ENCODE results near the gene MTMR10. TPM values are rescaled to one million over a fixed set of nuclear protein-coding genes. Genes with fewer than 3 reads are reported as not detected.

Gene MTMR10
- total RNA-seq, 2 donors from 2014 or later = 23.3 to 25.0 TPM

- no peak for DNase-seq (ENCODE audit: low spot score)
- Histone ChIP-seq H3K4me3 (no peak overlapping the region), H3K4me1 (peaks cover 0 to 3% of the 10 kb centered on the region in 2 donors), H3K36me3 (no peaks in the 10 kb centered on the region), H3K27me3 (no peaks in the 10 kb centered on the region), H3K27ac (no peak overlapping the region), H3K9me3 (no peaks in the 10 kb centered on the region)
- TF ChIP-seq, protein P1, sequence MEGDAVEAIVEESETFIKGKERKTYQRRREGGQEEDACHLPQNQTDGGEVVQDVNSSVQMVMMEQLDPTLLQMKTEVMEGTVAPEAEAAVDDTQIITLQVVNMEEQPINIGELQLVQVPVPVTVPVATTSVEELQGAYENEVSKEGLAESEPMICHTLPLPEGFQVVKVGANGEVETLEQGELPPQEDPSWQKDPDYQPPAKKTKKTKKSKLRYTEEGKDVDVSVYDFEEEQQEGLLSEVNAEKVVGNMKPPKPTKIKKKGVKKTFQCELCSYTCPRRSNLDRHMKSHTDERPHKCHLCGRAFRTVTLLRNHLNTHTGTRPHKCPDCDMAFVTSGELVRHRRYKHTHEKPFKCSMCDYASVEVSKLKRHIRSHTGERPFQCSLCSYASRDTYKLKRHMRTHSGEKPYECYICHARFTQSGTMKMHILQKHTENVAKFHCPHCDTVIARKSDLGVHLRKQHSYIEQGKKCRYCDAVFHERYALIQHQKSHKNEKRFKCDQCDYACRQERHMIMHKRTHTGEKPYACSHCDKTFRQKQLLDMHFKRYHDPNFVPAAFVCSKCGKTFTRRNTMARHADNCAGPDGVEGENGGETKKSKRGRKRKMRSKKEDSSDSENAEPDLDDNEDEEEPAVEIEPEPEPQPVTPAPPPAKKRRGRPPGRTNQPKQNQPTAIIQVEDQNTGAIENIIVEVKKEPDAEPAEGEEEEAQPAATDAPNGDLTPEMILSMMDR (IDR thresholded peaks at IDR 0.05) = no peak
Observed at GRCh38 chr15:31025996-31026395, 34.6 kb upstream of the MTMR10 start.

GRCh38 chr15:31024979-31025378 lies 33.6 kb upstream of the MTMR10 start:
- Histone ChIP-seq H3K27me3 (no peaks in the 10 kb centered on the region), H3K4me3 (no peak overlapping the region), H3K27ac (no peak overlapping the region), H3K36me3 (no peaks in the 10 kb centered on the region), H3K4me1 (peaks cover 0 to 3% of the 10 kb centered on the region in 2 donors), H3K9me3 (no peaks in the 10 kb centered on the region)
- no peak for DNase-seq (ENCODE audit: low spot score)
- TF ChIP-seq, protein P1 (IDR thresholded peaks at IDR 0.05) = no peak

GRCh38 chr15:31024330-31024729 lies 32.9 kb upstream of the MTMR10 start:
- TF ChIP-seq, protein P1 (IDR thresholded peaks at IDR 0.05) = no peak
- no peaks in the 10 kb centered on the region for H3K27me3 ChIP-seq
- no peak overlapping the region for H3K27ac ChIP-seq
- H3K4me3 ChIP-seq = no peak overlapping the region
- H3K9me3 ChIP-seq = no peaks in the 10 kb centered on the region
- peaks cover 0 to 3% of the 10 kb centered on the region in 2 donors for H3K4me1 ChIP-seq
- H3K36me3 ChIP-seq = no peaks in the 10 kb centered on the region
- no peak for DNase-seq (ENCODE audit: low spot score)

GRCh38 chr15:31023841-31024240 lies 32.4 kb upstream of the MTMR10 start:
- no peak for DNase-seq (ENCODE audit: low spot score)
- Histone ChIP-seq H3K27me3 (no peaks in the 10 kb centered on the region), H3K4me1 (peaks cover 0 to 3% of the 10 kb centered on the region in 2 donors), H3K4me3 (no peak overlapping the region), H3K36me3 (no peaks in the 10 kb centered on the region), H3K9me3 (no peaks in the 10 kb centered on the region), H3K27ac (no peak overlapping the region)
- TF ChIP-seq, protein P1 (IDR thresholded peaks at IDR 0.05) = no peak

DNA sequence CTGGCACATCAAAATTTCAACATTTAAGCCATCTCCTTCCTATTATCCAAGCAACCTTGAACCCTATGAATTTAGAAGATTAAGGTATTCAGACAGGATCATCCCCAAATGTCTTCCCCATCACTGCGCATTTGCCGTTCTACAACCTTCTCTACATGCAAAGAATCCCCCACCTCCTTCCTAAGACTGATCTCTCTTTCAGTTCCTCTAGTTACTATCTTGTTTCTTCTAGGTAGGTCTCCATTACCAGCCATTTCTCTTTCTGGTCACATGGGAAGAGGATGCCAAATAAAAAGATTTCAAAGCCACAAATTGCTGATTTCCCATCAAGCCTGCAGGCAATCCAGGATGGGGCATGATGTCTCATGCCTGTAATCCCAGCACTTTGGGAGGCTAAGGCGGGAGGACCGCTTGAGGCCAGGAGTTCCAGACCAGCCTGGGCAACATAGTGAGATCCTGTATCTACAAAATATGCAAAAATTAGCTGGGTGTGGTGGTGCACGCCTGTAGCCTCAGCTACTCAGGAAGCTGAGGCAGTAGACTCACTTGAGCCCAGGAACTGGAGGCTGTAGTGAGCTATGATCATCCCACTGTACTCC lies 29.7 kb upstream of the MTMR10 start:
- H3K27ac ChIP-seq = no peak overlapping the region
- no peak for DNase-seq (ENCODE audit: low spot score)
- peaks cover 0 to 3% of the 10 kb centered on the region in 2 donors for H3K4me1 ChIP-seq
- no peak overlapping the region for H3K4me3 ChIP-seq
- TF ChIP-seq, protein P1 (IDR thresholded peaks at IDR 0.05) = no peak
- no peaks in the 10 kb centered on the region for H3K9me3 ChIP-seq
- H3K27me3 ChIP-seq = no peaks in the 10 kb centered on the region
- H3K36me3 ChIP-seq = no peaks in the 10 kb centered on the region

DNA sequence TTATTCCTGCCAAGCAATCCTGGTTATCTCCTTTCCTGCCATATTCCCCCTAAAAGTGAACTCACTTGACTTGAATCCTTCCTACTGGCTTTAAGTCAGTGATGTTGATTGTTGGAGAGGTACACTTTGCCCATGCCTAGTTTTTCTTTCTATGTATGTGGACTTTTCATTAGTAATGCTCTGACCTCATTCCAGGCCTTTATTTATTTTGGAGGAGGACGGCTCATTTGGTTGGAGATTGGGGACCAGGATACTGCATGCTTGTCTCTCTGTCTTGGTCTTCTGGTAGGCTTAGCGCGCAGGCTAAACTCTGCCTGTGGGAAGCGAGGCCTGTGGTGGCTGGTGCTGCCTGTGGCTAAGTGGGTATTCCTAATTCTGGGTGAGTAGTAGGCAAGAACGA lies 29.1 kb upstream of the MTMR10 start:
- Histone ChIP-seq H3K27me3 (no peaks in the 10 kb centered on the region), H3K4me1 (peaks cover 0 to 3% of the 10 kb centered on the region in 2 donors), H3K36me3 (no peaks in the 10 kb centered on the region), H3K27ac (no peak overlapping the region), H3K9me3 (no peaks in the 10 kb centered on the region), H3K4me3 (no peak overlapping the region)
- TF ChIP-seq, protein P1 (IDR thresholded peaks at IDR 0.05) = no peak
- DNase-seq (ENCODE audit: low spot score) = no peak
